Activated CD8-positive, alpha-beta memory T cell treated with anti-CD3 and anti-CD28 coated beads, Interleukin-2, amount 50 U/mL, for 24 hours (primary cell): ENCODE results near the gene CARD19.

Experiments used
- DNase-seq: peaks from one replicate; pipeline ENCODE4 v3.0.0-alpha.2; 2020; ENCODE audit errors: extremely low read depth

CARD19 gene

DNA sequence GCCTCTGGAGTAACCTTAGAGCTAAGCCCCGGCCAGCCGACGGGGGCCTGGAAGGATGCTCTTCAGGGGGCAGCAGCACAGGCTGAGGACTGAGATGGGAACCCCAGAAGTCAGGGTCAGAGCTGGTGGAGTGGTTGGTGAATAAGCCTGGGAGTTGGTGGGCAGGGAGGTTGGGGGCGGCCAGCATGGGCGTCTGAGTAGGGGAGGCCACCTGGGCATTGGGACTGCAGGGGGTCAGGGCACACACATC lies 23.6 kb downstream of the CARD19 start:
- no peak for DNase-seq

DNA sequence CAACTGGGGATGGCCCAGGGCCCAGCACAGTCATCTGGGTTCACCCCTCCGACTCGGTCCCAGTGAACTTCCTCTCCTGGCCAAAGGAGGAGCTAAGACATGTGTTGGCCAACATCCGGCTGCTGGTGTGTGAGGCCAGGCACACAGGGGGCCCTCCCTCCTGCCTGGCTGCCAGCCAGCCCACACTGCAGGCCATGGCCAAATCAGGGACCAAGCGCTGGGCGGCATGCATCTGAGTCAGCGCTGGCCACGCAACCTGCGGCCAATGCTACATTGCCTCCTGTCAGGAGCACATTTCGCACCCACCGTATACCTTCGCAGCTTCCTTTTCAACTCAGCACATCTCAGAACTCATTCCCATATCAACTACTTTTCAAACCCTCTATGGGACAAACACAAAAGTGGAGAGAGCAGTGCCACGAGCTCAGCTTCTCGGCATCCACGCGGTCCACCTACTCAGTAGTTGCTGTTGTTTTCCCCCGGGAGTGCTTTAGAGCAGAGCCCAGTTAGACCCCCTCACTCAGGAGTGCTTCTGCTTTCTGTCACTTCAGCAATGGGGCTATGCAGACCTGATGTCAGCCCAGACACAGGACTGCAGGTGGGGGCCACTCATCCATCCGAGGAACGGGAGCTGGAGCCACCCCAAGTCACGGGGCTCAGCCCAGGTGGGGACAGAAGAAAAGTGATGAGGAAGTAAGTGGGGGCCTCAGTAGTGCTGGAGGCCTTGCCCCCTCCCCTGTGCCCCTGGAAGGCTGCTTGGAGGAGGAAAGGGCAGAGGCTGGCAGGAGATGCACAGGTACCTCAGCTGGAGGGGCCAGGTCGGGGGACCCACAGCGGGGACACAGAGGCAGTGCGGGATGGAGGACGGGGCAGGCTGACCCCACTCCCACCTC lies 24.2 kb downstream of the CARD19 start:
- DNase-seq: no peak

DNA sequence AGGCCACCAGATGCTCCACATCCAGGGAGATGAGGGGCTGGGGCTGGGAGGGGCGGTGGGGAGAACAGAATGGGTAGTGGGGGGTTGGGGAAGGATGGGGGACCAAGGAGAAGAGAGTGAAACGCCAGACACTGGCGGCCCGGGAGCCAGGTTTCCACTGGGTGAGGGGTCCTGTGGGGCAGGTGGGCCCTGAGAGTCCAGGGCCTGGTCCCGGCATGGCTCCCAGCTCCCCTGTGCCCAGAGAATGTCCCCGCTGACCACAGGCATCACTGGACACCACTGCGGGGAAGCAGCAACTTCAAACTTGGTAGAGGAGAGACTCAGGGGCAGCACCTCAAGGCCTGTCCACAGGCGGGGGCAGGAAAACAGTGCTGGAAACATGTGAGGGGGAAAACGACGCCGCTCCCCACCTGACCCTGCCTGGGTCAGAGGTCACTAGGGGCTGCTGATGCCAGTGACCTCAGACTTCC lies 24.9 kb downstream of the CARD19 start:
- DNase-seq: no peak

DNA sequence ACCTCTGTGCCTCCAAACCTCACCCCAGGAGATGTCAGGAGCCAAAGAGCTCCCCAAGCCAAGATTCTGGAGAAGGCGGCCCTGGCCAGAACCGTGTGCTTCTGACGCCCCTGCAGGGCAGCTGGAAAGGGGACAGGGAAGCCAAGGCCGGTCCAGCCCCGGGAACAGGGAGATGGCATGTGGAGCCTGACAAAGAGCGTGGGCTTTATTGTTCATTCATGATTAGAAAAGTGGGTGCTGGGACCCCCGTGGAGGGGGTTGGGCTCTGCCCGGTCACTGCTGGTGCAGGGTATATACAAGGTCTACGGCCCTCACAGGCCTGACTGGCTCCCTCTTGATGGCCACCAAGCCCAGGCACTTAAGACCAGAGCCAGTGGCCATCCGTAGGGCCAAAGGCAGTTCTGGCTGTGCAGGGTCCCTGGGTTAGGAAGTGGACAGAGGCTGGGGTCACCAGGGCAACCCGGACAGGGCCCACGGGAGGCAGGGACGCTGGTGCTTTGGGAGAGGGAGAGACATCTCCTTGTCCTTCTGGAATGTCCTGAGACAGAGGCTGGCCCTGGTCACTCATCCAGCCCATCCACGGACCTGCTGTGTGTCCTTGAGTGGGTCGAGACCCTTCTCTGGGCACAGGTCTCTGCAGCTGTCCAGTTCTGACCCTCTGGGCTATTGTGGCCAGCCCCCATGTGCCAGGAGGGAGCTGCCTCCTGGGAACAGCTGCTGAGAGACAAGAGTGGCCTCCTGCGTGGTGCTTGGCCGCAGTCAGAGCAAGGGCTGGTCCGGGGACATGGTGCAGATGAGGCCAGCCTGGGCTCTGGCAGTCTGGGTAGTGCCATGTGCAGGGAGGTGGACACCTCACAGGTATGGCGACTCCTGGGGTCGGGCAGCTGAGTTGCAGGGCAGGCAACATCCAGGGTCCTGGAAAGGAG lies 25.6 kb downstream of the CARD19 start:
- DNase-seq: no peak

DNA sequence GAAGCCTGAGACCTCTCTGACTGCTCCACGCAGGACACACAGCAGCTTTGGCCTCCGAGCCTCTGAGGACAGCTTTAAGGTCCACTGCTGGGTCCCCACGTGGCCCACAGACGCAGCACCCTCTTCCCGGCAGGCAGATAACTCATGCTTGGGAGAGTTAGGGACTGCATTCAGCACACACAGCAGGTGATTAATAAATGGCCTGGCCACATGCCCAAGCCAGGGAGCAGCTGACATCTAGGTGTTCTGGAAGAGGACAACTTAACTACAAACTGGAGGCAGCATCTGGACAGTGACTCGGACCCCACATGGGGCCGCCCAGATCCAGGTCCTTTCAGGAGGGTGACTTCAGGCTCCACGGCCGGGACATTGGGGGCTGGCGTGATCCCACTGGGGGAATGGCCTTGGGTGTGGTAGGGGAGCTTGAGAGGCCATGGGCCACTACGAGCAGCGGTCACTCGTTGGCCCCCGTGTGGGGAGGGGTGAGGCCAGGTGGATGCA lies 26.8 kb downstream of the CARD19 start:
- no peak for DNase-seq

DNA sequence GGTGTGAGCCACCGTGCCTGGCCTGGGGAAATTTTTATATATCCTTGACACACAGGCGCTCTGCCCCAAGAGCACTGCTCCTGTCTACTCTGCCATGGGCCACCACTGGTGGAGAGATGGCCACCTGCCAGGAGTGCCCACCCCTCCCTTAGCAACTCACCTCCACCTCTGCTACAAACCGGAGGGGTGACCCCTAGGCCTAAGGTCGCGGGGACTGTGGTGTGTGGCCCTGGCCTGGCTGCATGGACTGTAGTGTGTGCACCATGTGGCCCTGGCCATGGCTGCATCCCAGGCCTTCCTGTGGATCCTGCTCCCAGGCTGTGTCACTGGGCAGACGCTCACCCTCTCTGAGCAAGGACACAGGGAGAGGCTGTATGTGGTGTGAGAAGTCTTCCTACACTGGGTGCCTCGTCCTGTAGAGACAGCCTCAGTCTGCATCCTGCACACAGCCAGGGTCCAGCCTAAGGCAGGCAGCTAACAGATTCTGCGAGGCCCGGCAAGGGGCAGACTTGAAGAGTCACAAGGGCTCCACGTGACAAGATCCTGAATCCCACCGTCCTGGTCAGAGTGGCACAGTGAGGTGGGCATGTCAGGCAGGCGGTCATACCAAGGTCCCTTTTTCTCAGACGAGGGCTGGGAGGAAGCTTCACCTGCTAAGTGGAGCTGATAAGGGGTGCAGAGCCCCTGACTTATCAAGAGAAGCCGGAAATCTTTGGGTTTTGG lies 27.7 kb downstream of the CARD19 start:
- DNase-seq: no peak

DNA sequence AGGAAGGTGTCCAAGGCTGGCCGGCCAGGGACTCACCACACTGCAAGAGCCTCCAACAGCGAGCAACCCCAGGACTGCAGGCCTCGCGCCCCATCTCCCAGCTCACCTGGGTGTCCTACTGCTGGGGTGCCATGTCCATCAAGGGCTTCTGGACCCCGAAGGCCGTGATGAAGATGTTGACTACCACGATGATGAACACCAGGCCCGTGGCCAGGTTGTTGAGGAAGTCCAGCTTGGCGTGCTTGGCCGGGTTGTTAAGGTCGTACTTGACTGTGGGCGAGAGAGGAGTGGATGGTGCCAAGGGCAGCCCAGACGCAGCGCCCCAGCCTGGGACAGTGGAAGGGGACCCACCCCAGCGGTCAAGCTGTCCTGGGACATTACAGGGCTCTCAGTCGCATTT lies 28.8 kb downstream of the CARD19 start:
- DNase-seq: no peak

DNA sequence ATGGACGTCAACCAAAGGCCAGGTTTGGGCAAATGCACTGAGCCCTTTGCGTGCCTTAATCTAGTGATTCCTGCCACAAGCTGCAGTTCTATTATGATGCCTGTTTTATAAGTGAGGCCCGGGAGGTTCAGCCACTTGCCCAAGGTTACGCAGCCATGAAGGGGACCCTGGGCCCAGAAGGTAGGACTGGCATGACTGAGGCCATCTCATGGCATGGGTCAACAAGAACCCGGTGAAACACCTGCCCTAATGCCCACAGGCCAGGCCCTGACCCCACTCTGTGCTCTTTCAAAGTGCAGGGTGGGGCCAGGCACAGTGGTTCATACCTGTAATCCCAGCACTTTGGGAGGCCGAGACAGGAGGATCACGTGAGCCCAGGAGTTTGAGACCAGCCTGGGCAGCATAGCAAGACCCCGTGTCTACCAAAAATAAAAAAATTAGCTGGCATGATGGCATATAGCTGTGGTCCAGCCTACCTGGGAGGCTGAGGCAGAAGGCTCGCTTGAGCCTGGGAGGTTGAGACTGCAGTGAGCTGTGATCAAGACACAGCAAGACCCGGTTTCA lies 29.4 kb downstream of the CARD19 start:
- no peak for DNase-seq

DNA sequence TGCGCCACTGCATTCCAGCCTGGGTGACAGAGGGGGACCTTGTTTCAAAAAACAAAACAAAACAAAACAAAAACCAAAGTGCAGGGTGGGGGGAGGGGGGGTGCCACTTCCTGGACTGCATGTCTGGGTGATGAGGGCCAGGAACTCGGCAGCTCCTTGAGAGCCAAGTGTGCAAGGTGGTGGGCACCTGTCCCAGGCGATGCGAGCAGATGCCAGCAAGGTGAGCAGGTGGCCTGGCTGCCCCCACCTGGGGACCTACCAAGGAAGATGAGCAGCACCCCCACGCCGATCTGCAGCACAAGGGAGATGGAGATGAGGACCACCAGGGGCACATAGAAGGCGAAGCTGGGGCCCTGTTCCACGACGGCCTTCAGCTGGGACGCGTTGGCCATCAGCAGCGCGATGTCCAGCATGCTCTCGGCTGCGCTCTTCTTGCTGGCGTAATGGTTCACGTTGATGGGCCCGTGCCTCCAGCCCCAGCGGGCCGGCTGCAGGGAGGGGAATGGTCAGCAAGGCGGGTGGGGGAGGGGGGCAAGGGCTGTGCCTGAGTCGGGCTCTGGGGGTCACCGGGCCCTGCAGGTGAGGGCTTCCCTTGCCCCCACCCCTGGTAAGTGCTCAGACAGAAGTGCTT lies 30.2 kb downstream of the CARD19 start:
- no peak for DNase-seq

DNA sequence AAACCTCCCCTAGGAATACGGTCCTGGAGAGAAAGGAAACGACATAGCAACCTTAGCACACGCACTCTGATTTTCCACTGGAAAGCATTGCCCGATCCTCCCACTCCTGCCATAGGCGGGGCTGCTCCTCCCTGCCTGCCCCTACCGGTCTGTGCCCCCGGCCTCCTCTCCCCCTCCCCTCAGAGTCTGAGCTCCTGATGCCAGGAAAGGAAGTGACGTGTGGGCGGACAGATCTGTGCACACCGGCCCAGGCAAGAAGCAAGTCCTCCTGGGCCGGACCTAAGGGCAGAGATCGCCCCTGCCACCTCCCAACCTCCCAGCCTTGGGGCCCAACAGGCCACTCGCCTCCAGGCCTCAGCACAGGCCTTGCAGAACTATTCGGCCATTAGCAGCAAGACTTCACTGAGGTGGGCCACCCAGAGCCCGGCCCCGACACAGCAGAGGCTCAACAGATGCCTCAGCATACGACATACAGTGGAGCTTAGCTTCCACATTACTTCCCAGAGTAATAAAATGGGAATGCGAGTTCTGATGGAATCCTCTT lies 30.9 kb downstream of the CARD19 start:
- DNase-seq: no peak

DNA sequence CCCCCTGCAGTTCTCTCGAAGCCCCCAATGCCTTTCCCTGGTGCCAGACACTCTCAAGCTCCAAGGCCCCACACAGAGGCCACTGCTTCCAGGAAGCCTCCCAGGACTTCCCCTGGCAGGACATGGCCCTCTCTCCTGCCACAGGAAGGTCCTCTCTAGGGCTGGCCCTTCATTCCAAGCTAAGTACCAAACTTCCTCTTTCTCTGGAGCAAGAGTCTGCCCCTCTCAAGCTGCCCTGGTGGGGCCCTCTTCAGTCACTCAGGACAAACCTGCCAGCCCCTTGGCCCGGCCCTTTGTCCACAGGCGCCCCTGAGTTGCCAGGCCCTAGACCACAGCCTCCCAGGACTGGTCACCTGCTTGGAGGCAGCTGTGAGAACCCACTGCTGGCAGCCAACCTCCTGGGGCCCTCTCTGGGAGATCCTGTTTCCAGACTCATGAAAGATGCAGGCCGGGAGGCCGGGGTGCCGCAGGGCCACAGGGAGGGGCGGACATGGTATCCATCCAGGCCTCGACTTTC lies 31.4 kb downstream of the CARD19 start:
- no peak for DNase-seq

DNA sequence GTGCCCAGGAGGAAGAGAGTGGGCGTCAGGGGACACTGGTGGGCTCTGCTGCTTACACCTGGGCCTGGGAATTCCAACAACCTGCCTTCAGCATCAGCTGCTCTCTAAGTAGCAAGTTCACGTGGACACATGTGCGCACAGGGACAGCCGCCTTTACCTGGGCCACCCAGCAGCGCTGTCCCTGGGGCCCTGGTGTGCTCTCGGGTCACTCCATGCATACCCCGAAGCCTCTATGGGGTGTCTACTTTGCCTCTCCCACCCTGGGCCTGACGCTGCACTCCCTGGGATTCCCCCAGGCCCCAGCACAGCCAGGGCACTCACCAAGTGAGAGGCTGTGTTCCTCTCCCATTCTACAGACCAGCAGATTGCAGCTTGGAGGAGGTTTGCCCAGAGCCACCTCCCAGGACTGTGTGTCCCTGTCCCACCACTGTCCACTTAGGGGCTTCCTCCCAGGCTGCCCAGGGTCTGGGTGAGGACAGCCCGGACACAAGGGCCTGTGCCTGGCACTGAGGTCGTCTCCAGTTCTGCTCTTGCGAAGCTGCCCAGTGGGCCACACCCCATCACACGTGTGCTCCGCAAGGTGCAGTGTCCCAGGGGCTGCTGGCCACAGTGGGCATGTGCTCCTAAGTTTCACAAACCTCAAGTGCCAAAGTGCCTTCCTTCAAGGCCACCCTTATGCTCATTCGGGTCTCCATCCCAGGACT lies 32.1 kb downstream of the CARD19 start:
- no peak for DNase-seq

DNA sequence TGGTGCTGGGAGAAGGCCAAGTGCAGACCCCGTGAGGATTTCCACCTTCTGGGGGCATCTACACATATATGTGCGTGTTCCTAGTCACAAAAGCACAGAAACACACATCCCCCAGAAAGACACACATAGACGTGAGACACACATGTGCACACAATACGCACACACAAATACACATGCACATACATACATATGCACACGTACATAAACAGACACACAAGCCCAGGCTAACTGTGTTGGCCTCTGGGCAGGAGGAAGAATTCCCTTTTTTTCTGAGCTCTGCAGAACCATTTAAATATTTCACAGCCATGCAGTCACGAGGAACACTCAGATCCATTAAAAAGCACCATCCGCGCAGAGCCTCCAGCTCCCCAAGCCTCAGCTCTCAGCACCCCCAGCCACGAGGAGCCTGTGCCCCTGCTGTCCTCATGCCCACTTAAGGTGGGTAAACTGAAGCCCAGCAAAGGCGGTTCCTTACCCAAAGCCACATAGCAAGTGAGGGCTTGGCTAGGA lies 32.8 kb downstream of the CARD19 start:
- DNase-seq: no peak

DNA sequence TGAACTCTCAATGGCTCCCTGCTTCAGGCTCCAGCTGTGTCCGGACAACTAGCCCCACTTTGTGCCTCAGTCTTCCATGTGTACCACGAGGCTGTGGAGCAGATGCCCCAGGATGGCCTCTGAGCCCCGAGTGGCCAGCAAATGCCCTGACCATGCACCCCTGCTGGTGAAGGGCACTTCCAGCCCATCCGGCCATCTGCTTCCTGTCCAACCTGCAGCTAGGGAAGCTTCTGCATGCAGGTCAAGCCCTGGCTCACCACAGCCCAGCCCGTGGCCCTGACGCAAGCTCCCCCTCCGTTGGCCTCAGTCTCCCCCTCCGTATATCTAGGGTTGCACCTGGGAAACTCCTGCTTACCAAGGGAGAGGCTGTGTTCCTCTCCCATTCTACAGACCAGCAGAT lies 33.3 kb downstream of the CARD19 start:
- no peak for DNase-seq

DNA sequence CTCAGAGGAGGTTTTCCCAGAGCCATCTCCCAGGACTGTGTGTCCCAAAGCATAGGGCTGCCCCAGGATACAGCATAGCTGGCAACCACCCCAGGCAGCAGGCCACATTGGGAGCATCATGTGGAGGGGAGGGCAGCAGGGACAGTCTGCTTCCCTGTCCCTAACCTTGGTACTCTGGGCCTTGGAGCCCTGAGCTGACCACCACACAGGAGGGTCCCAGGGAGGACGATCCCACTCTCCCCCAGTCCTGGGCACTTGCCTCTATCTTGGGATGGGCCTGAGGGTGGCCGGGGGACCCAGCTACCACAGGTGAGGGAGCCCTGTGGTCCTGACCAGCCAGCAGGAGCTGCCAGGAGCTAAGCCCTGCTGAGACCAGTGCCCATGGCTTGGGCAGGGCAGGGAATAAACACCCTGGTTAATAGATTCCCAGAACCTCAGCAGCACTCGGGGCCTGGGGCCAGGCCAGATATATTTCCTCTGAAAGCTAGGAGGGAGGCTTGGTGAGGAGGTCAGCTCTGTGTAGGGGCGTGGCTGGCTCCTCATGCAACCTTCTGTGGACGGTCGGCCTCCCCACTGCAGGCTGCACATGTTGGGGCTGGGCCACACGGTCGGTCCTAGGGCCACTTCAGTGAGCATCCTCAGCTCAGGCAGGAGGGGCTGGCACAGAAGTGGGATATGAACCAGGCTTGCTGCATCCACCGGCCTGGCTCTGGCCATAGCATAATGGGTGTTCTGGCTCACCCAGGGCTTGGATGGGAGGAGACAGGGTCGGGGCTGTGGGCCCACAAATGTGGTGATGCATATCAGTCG lies 33.9 kb downstream of the CARD19 start:
- no peak for DNase-seq

DNA sequence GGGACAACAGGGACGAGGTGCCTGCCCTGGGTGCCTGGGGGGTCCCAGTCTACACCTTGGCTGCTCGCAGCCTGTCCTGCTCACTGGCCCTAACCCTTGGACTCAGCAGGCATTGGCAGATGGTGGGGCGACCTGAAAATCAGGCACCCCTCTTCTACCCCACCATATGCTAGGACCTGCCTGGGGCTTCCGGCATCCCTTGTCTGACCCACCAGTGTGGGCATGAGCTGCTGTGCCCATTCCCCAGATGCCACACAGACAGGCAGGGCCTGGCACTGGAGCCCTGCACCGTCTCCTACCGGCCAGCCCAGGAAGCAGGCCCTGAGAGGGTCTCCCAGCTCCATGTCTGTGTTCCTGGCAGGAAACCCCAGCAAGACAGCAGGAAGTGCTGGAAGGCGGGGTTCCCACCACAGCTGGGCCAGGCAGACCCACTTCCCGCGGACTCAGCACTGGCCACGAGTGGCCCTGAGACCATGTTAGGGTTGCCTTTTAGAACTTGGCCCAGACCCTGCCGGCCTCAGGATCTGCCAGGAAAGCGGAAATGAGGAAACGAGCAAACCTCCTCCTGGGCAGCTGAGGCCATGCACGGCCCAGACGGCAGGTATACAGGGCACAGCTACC lies 35.0 kb downstream of the CARD19 start:
- DNase-seq: no peak

DNA sequence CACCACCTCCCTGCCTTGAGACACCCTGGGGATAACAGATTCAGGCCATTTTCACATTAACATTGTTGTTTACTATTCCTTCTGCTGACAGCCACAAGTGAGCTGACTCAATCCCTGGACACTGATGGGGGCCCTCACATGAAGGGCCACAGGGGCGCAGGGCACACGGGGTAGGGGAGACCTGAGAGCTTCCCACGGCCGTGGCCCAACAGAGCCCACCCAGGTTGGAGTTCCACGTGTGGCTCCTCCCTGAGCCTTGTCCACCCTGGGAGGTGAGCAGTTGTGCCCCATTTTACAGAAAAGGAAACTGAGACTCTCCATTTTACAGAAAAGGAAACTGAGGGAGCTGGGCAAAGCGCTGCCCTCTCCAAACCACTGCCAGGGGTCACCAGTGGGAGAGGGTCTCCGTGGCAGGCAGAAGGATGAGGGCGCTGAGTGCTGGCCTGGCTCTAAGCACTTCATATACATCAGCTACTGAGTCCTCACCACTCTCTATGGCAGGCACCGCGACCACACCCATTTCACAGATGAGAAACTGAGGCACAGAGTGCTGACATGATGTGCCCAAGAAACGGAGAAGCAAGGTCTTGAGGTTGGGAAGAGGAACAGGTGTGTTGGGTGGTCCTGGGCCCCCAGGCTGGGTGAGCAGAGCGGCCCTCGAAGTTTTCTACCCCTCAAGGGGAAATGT lies 35.7 kb downstream of the CARD19 start:
- DNase-seq: no peak
